Keratinocyte (primary cell): Measurements from ENCODE around the gene TTC8. TPM values are rescaled to one million over a fixed set of nuclear protein-coding genes. Genes with fewer than 3 reads are reported as not detected.

Experiments used
- DNase-seq: peaks from one replicate; pipeline ENCODE4 v3.0.0-alpha.2; 2011; ENCODE audit warnings: low read depth, missing footprints, low spot score
- FAIRE-seq: peaks from 2 replicates; lab custom pipeline; 2011; peaks lifted over from hg19 to GRCh38; lab: Jason Lieb, UNC
- H2AFZ ChIP-seq: 2 replicates; pipeline ENCODE4 v1.6.0; 2012; ENCODE audit warnings: low read length, control low read depth, inconsistent platforms; ENCODE audit not compliant: control insufficient read depth
- H3K27ac ChIP-seq: 2 replicates; pipeline ENCODE4 v1.5.1; 2011; ENCODE audit warnings: low read length; ENCODE audit not compliant: control insufficient read depth, insufficient read depth
- H3K27me3 ChIP-seq: 3 replicates; pipeline ENCODE4 v1.6.0; 2011; ENCODE audit warnings: low read length; ENCODE audit not compliant: control insufficient read depth, insufficient read depth; ENCODE audit errors: extremely low read depth
- H3K36me3 ChIP-seq, 2 experiments: 2 replicates in 1 of 2; 3 replicates in 1 of 2; pipeline ENCODE4 v1.5.1; 2011; ENCODE audit warnings: low read length in 2 of 2, mild to moderate bottlenecking in 1 of 2; ENCODE audit not compliant: control insufficient read depth in 2 of 2, insufficient read depth in 2 of 2; ENCODE audit errors: extremely low read depth in 1 of 2
- H3K4me1 ChIP-seq: 3 replicates; pipeline ENCODE4 v1.5.1; 2011; ENCODE audit warnings: low read length; ENCODE audit not compliant: control insufficient read depth, insufficient read depth; ENCODE audit errors: extremely low read depth
- H3K4me2 ChIP-seq: 3 replicates; pipeline ENCODE4 v1.6.0; 2011; ENCODE audit warnings: low read depth, low read length; ENCODE audit not compliant: control insufficient read depth, insufficient read depth; ENCODE audit errors: extremely low read depth
- H3K4me3 ChIP-seq, 3 experiments: fragments of 200-600 bp in 1 of 3; sonication (generic) in 1 of 3; 2 replicates in 2 of 3; 3 replicates in 1 of 3; pipeline ENCODE4 v1.5.1; 2011 to 2016; ENCODE audit warnings: low read length in 3 of 3, mild to moderate bottlenecking in 3 of 3, control low read depth in 2 of 3, inconsistent platforms in 1 of 3, low read depth in 1 of 3, mixed read lengths in 1 of 3, mixed run types in 1 of 3, moderate library complexity in 1 of 3; ENCODE audit not compliant: control insufficient read depth in 2 of 3, insufficient read depth in 2 of 3; ENCODE audit errors: extremely low read depth in 1 of 3
- H3K79me2 ChIP-seq: 2 replicates; pipeline ENCODE4 v1.6.0; 2012; ENCODE audit warnings: low read length; ENCODE audit not compliant: control insufficient read depth, insufficient read depth
- H3K9ac ChIP-seq: 3 replicates; pipeline ENCODE4 v1.6.0; 2011; ENCODE audit warnings: low read length; ENCODE audit not compliant: control insufficient read depth, insufficient read depth; ENCODE audit errors: extremely low read depth
- H3K9me1 ChIP-seq: 3 replicates; pipeline ENCODE4 v1.6.0; 2011; ENCODE audit warnings: low read length; ENCODE audit not compliant: control insufficient read depth, insufficient read depth; ENCODE audit errors: extremely low read depth
- H3K9me3 ChIP-seq: 2 replicates; pipeline ENCODE4 v1.5.1; 2012; ENCODE audit warnings: low read depth, low read length; ENCODE audit not compliant: control insufficient read depth
- H4K20me1 ChIP-seq: 3 replicates; pipeline ENCODE4 v1.6.0; 2011; ENCODE audit warnings: low read length; ENCODE audit not compliant: control insufficient read depth, insufficient read depth; ENCODE audit errors: extremely low read depth
- CTCF ChIP-seq, 3 experiments: IDR thresholded peaks in 1 of 3; conservative IDR thresholded peaks in 1 of 3; optimal IDR thresholded peaks in 1 of 3; 2 replicates in 2 of 3; 3 replicates in 1 of 3; pipeline versions ENCODE3 to v1.5.1; 2011; ENCODE audit warnings: low read length in 3 of 3, mild to moderate bottlenecking in 3 of 3, moderate library complexity in 2 of 3, control low read depth in 1 of 3, inconsistent platforms in 1 of 3; ENCODE audit not compliant: insufficient read depth in 2 of 3; ENCODE audit errors: extremely low read depth in 1 of 3
- EZH2 ChIP-seq: IDR thresholded peaks from one replicate; pipeline ENCODE4 v1.6.1; 2012; ENCODE audit warnings: inconsistent platforms, mild to moderate bottlenecking, low read length, moderate library complexity
- dilution Hi-C: fragments of 300-500 bp; cut with MboI; formaldehyde crosslinking; loops from one replicate; pipeline ENCODE4 v1.7.0; 2020; ENCODE audit warnings: low sequenced_read_pairs; ENCODE audit not compliant: extremely low pct_ligation_motif_present
- polyA plus RNA-seq, 5 experiments: library from polyadenylated mRNA; depleted of rRNA in 3 of 5; stranded (reverse) in 3 of 5; stranded (forward) in 1 of 5; unstranded in 1 of 5; fragments of >200 nt; gene quantifications; 1 replicate in 1 of 5; 2 replicates in 3 of 5; 3 replicates in 1 of 5; pipeline versions ENCODE4 v1.2.1 to v1.2.3, GENCODE V29; 2011 to 2012; ENCODE audit warnings: missing spikeins in 2 of 5, low read depth in 1 of 5, low replicate concordance in 1 of 5
- small RNA-seq, 3 experiments: library from RNA; depleted of rRNA; stranded (forward); fragments of <200 nt; gene quantifications; one replicate each; pipeline ENCODE3, GENCODE V24; 2012; ENCODE audit warnings: low read depth in 3 of 3, low replicate concordance in 1 of 3; ENCODE audit not compliant: insufficient read length in 3 of 3

The TTC8 gene
- polyA plus RNA-seq, 1 donor (not counting 4 experiments of a cell fraction or from before 2014, with no cell fraction given) = 43.0 TPM

- no peak overlapping the region for H3K4me3 ChIP-seq
- H3K9me1 ChIP-seq = no peaks in the 10 kb centered on the region
- no peak overlapping the region for H2AFZ ChIP-seq
- no peaks in the 10 kb centered on the region for H3K9me3 ChIP-seq
- TF ChIP-seq EZH2 (no peak), CTCF (optimal IDR thresholded peaks at IDR 0.05 in 1 of 3, IDR thresholded peaks at IDR 0.05 in 1 of 3, conservative IDR thresholded peaks at IDR 0.05 in 1 of 3; ENCODE audit: extremely low read depth in 1 of 3, insufficient read depth in 2 of 3, low read length in 3 of 3) (peak in 2 of 3 experiments; percentile 16 to 41)
- H3K27ac ChIP-seq = no peak overlapping the region
- peak; percentile 21 for DNase-seq
- no peaks in the 10 kb centered on the region for H3K79me2 ChIP-seq
- dilution Hi-C loops = no loop called here
- no peaks in the 10 kb centered on the region for H3K4me1 ChIP-seq
- FAIRE-seq = no peak
- H3K27me3 ChIP-seq = no peaks in the 10 kb centered on the region
- H3K9ac ChIP-seq = no peak overlapping the region
- no peak overlapping the region for H3K4me2 ChIP-seq
- H3K36me3 ChIP-seq = no peaks in the 10 kb centered on the region
- no peaks in the 10 kb centered on the region for H4K20me1 ChIP-seq
Measured at GRCh38 chr14:88919502-88919901, 95.1 kb downstream of the TTC8 start.

Small RNAs within 50 kb of the gene (small RNA-seq; reads per million reads assigned to genes)
- gene RF00019 = 0 reads per million in 3 experiments
- 0 reads per million in 3 experiments for gene RNU4-92P

Other genes with a start within 250 kb of the TTC8 start
- 0.60 to 2.0 TPM (median 1.4 TPM) in 3 replicates for gene EML5, start 31.7 kb upstream of the TTC8 start, polyA plus RNA-seq